Measurements from ENCODE around the gene CEL.

Gene CEL

GRCh38 chr9:133101356-133102189, 39.8 kb downstream of the CEL start:
- no peaks in the 10 kb centered on the region for H3K79me2 ChIP-seq (ENCODE audit: low read length)
- H3K4me1 ChIP-seq (ENCODE audit: low read length) = no peaks in the 10 kb centered on the region
- H3K27ac ChIP-seq (ENCODE audit: low read length) = no peak overlapping the region
- H3K9ac ChIP-seq (ENCODE audit: low read length) = no peak overlapping the region
- H2AFZ ChIP-seq (ENCODE audit: low read depth, low read length) = no peak overlapping the region
- H3K4me3 ChIP-seq (ENCODE audit: low read length) = no peak overlapping the region
- H3K36me3 ChIP-seq (replicated peaks; ENCODE audit: low read depth, low read length) = peaks cover 41% of the 10 kb centered on the region
- TF ChIP-seq EZH2phosphoT487 (IDR thresholded peaks at IDR 0.05; ENCODE audit: low read depth) = no peak
- no peak for TF ChIP-seq CTCF (IDR thresholded peaks at IDR 0.05; ENCODE audit: low read depth, low read length)
- peaks cover 3% of the 10 kb centered on the region; the same call in 1 of the 2 replicates for H3K9me3 ChIP-seq (ENCODE audit: insufficient read depth, low read length)
- H3K4me2 ChIP-seq (ENCODE audit: low read length) = no peak overlapping the region
- no peaks in the 10 kb centered on the region for H4K20me1 ChIP-seq (ENCODE audit: insufficient read depth, low read length)
- no peaks in the 10 kb centered on the region for H3K27me3 ChIP-seq (ENCODE audit: low read depth, low read length)

- Histone ChIP-seq H2AFZ (ENCODE audit: low read depth, low read length) (no peak overlapping the region), H3K4me2 (ENCODE audit: low read length) (no peak overlapping the region), H3K9ac (ENCODE audit: low read length) (no peak overlapping the region), H4K20me1 (ENCODE audit: insufficient read depth, low read length) (no peaks in the 10 kb centered on the region; the same call in 1 of the 2 replicates), H3K27ac (ENCODE audit: low read length) (no peak overlapping the region), H3K36me3 (replicated peaks; ENCODE audit: low read depth, low read length) (peaks cover 35% of the 10 kb centered on the region), H3K9me3 (ENCODE audit: insufficient read depth, low read length) (no peaks in the 10 kb centered on the region), H3K4me3 (ENCODE audit: low read length) (no peak overlapping the region), H3K79me2 (ENCODE audit: low read length) (no peaks in the 10 kb centered on the region), H3K27me3 (ENCODE audit: low read depth, low read length) (no peaks in the 10 kb centered on the region), H3K4me1 (ENCODE audit: low read length) (no peaks in the 10 kb centered on the region)
- TF ChIP-seq EZH2phosphoT487 (IDR thresholded peaks at IDR 0.05; ENCODE audit: low read depth) (no peak), CTCF (IDR thresholded peaks at IDR 0.05; ENCODE audit: low read depth, low read length) (no peak)
These were observed 40.6 kb downstream of the CEL start for GRCh38 chr9:133102190-133103021.

GRCh38 chr9:133103183-133103986, 41.6 kb downstream of the CEL start:
- H3K27ac ChIP-seq (ENCODE audit: low read length) = no peak overlapping the region
- H3K79me2 ChIP-seq (ENCODE audit: low read length) = no peaks in the 10 kb centered on the region
- H4K20me1 ChIP-seq (ENCODE audit: insufficient read depth, low read length) = no peaks in the 10 kb centered on the region; the same call in 1 of the 2 replicates
- no peaks in the 10 kb centered on the region for H3K4me1 ChIP-seq (ENCODE audit: low read length)
- H3K36me3 ChIP-seq (replicated peaks; ENCODE audit: low read depth, low read length) = peaks cover 31% of the 10 kb centered on the region
- TF ChIP-seq EZH2phosphoT487 (IDR thresholded peaks at IDR 0.05; ENCODE audit: low read depth) = no peak
- TF ChIP-seq CTCF (IDR thresholded peaks at IDR 0.05; ENCODE audit: low read depth, low read length) = peak; percentile 86
- no peak overlapping the region for H2AFZ ChIP-seq (ENCODE audit: low read depth, low read length)
- H3K4me2 ChIP-seq (ENCODE audit: low read length) = no peak overlapping the region
- no peak overlapping the region for H3K9ac ChIP-seq (ENCODE audit: low read length)
- no peaks in the 10 kb centered on the region for H3K27me3 ChIP-seq (ENCODE audit: low read depth, low read length)
- H3K9me3 ChIP-seq (ENCODE audit: insufficient read depth, low read length) = no peaks in the 10 kb centered on the region
- no peak overlapping the region for H3K4me3 ChIP-seq (ENCODE audit: low read length)
